ENCODE data around the gene PAQR4.

Gene PAQR4

GRCh38 chr16:3004319-3004718 lies 35.2 kb downstream of the PAQR4 start:
- peaks cover 23% of the 10 kb centered on the region for H3K27me3 ChIP-seq (ENCODE audit: control insufficient read depth, insufficient read depth, low read length)
- H3K4me3 ChIP-seq (ENCODE audit: low read length) = peak overlapping the region; percentile 55

GRCh38 chr16:3004781-3005284 lies 35.7 kb downstream of the PAQR4 start:
- Histone ChIP-seq H3K4me1 (ENCODE audit: control insufficient read depth, insufficient read depth, low read length) (no peaks in the 10 kb centered on the region), H3K27me3 (ENCODE audit: control insufficient read depth, insufficient read depth, low read length) (peaks cover 20% of the 10 kb centered on the region), H3K4me2 (ENCODE audit: low read length) (peak overlapping the region; percentile 59), H3K9me3 (replicated peaks; ENCODE audit: low read length) (no peaks in the 10 kb centered on the region), H3K4me3 (ENCODE audit: low read length) (no peak overlapping the region), H3K36me3 (ENCODE audit: insufficient read depth, low read length) (no peaks in the 10 kb centered on the region), H3K9ac (ENCODE audit: low read depth, low read length) (no peak overlapping the region)

More at GRCh38 chr16:3004319-3004718, 35.2 kb downstream of the PAQR4 start:
- H3K4me1 ChIP-seq (ENCODE audit: control insufficient read depth, insufficient read depth, low read length) = no peaks in the 10 kb centered on the region
- H3K36me3 ChIP-seq (ENCODE audit: insufficient read depth, low read length) = no peaks in the 10 kb centered on the region
- peak overlapping the region; percentile 77 for H3K4me2 ChIP-seq (ENCODE audit: low read length)
- no peak overlapping the region for H3K9ac ChIP-seq (ENCODE audit: low read depth, low read length)
- no peaks in the 10 kb centered on the region for H3K9me3 ChIP-seq (replicated peaks; ENCODE audit: low read length)

GRCh38 chr16:3007059-3007956 lies 38.2 kb downstream of the PAQR4 start:
- Histone ChIP-seq H3K27me3 (ENCODE audit: control insufficient read depth, insufficient read depth, low read length) (peaks cover 28% of the 10 kb centered on the region), H3K4me1 (ENCODE audit: control insufficient read depth, insufficient read depth, low read length) (no peaks in the 10 kb centered on the region), H3K9ac (ENCODE audit: low read depth, low read length) (no peak overlapping the region), H3K4me2 (ENCODE audit: low read length) (no peak overlapping the region), H3K4me3 (ENCODE audit: low read length) (no peak overlapping the region), H3K9me3 (replicated peaks; ENCODE audit: low read length) (no peaks in the 10 kb centered on the region), H3K36me3 (ENCODE audit: insufficient read depth, low read length) (no peaks in the 10 kb centered on the region)

- Histone ChIP-seq H3K27me3 (ENCODE audit: control insufficient read depth, insufficient read depth, low read length) (peaks cover 36% of the 10 kb centered on the region), H3K4me1 (ENCODE audit: control insufficient read depth, insufficient read depth, low read length) (no peaks in the 10 kb centered on the region), H3K36me3 (ENCODE audit: insufficient read depth, low read length) (no peaks in the 10 kb centered on the region), H3K4me3 (ENCODE audit: low read length) (no peak overlapping the region), H3K4me2 (ENCODE audit: low read length) (no peak overlapping the region), H3K9ac (ENCODE audit: low read depth, low read length) (no peak overlapping the region), H3K9me3 (replicated peaks; ENCODE audit: low read length) (no peaks in the 10 kb centered on the region)
Measured at GRCh38 chr16:3007957-3008689, 39.0 kb downstream of the PAQR4 start.

GRCh38 chr16:3008690-3009037 lies 39.5 kb downstream of the PAQR4 start:
- H3K4me2 ChIP-seq (ENCODE audit: low read length) = no peak overlapping the region
- H3K36me3 ChIP-seq (ENCODE audit: insufficient read depth, low read length) = no peaks in the 10 kb centered on the region
- H3K4me1 ChIP-seq (ENCODE audit: control insufficient read depth, insufficient read depth, low read length) = no peaks in the 10 kb centered on the region
- H3K4me3 ChIP-seq (ENCODE audit: low read length) = no peak overlapping the region
- H3K9me3 ChIP-seq (replicated peaks; ENCODE audit: low read length) = no peaks in the 10 kb centered on the region
- no peak overlapping the region for H3K9ac ChIP-seq (ENCODE audit: low read depth, low read length)
- peaks cover 40% of the 10 kb centered on the region for H3K27me3 ChIP-seq (ENCODE audit: control insufficient read depth, insufficient read depth, low read length)

- no peak overlapping the region for H3K4me2 ChIP-seq (ENCODE audit: low read length)
- H3K27me3 ChIP-seq (ENCODE audit: control insufficient read depth, insufficient read depth, low read length) = peaks cover 49% of the 10 kb centered on the region
- H3K36me3 ChIP-seq (ENCODE audit: insufficient read depth, low read length) = no peaks in the 10 kb centered on the region
- H3K4me3 ChIP-seq (ENCODE audit: low read length) = no peak overlapping the region
- no peaks in the 10 kb centered on the region for H3K9me3 ChIP-seq (replicated peaks; ENCODE audit: low read length)
- H3K9ac ChIP-seq (ENCODE audit: low read depth, low read length) = no peak overlapping the region
- no peaks in the 10 kb centered on the region for H3K4me1 ChIP-seq (ENCODE audit: control insufficient read depth, insufficient read depth, low read length)
Measured at GRCh38 chr16:3009568-3010390, 40.6 kb downstream of the PAQR4 start.

- H3K4me1 ChIP-seq (ENCODE audit: control insufficient read depth, insufficient read depth, low read length) = no peaks in the 10 kb centered on the region
- H3K4me2 ChIP-seq (ENCODE audit: low read length) = no peak overlapping the region
- no peaks in the 10 kb centered on the region for H3K9me3 ChIP-seq (replicated peaks; ENCODE audit: low read length)
- H3K27me3 ChIP-seq (ENCODE audit: control insufficient read depth, insufficient read depth, low read length) = peaks cover 49% of the 10 kb centered on the region
- H3K36me3 ChIP-seq (ENCODE audit: insufficient read depth, low read length) = no peaks in the 10 kb centered on the region
- H3K4me3 ChIP-seq (ENCODE audit: low read length) = no peak overlapping the region
- H3K9ac ChIP-seq (ENCODE audit: low read depth, low read length) = no peak overlapping the region
Measured at GRCh38 chr16:3010510-3010909, 41.4 kb downstream of the PAQR4 start.

- Histone ChIP-seq H3K36me3 (ENCODE audit: insufficient read depth, low read length) (no peaks in the 10 kb centered on the region), H3K4me1 (ENCODE audit: control insufficient read depth, insufficient read depth, low read length) (no peaks in the 10 kb centered on the region), H3K4me2 (ENCODE audit: low read length) (no peak overlapping the region), H3K9ac (ENCODE audit: low read depth, low read length) (no peak overlapping the region), H3K27me3 (ENCODE audit: control insufficient read depth, insufficient read depth, low read length) (peaks cover 49% of the 10 kb centered on the region), H3K9me3 (replicated peaks; ENCODE audit: low read length) (no peaks in the 10 kb centered on the region), H3K4me3 (ENCODE audit: low read length) (no peak overlapping the region)
Measured at GRCh38 chr16:3012246-3012645, 43.1 kb downstream of the PAQR4 start.

GRCh38 chr16:3012828-3013420 lies 43.8 kb downstream of the PAQR4 start, which contains the start of gene CLDN9:
Gene CLDN9, plus strand, starts transcription at chr16:3012923. Its CDS starts 440 bp downstream, at chr16:3013363.
- H3K9ac ChIP-seq (ENCODE audit: low read depth, low read length) = no peak within 1 kb of the TSS
- no peaks in the 10 kb centered on the region for H3K9me3 ChIP-seq (replicated peaks; ENCODE audit: low read length)
- no peak within 1 kb of the TSS for H3K4me2 ChIP-seq (ENCODE audit: low read length)
- no peak within 1 kb of the TSS for H3K4me3 ChIP-seq (ENCODE audit: low read length)
- peaks cover 42% of the 10 kb centered on the region for H3K27me3 ChIP-seq (ENCODE audit: control insufficient read depth, insufficient read depth, low read length)
- no peaks in the 10 kb centered on the region for H3K4me1 ChIP-seq (ENCODE audit: control insufficient read depth, insufficient read depth, low read length)
- H3K36me3 ChIP-seq (ENCODE audit: insufficient read depth, low read length) = no peaks in the 10 kb centered on the region

GRCh38 chr16:3013491-3013951 lies 44.4 kb downstream of the PAQR4 start:
- Histone ChIP-seq H3K4me3 (ENCODE audit: low read length) (no peak overlapping the region), H3K4me2 (ENCODE audit: low read length) (no peak overlapping the region), H3K9me3 (replicated peaks; ENCODE audit: low read length) (no peaks in the 10 kb centered on the region), H3K36me3 (ENCODE audit: insufficient read depth, low read length) (no peaks in the 10 kb centered on the region), H3K4me1 (ENCODE audit: control insufficient read depth, insufficient read depth, low read length) (no peaks in the 10 kb centered on the region), H3K9ac (ENCODE audit: low read depth, low read length) (no peak overlapping the region), H3K27me3 (ENCODE audit: control insufficient read depth, insufficient read depth, low read length) (peaks cover 36% of the 10 kb centered on the region)
